ENCODE measurements around the gene WWP2. TPM values are rescaled to one million over a fixed set of nuclear protein-coding genes. Genes with fewer than 3 reads are reported as not detected.
A peak's percentile ranks its signal among the peaks of the same experiment; 100 is the strongest.

Gene WWP2
- polyA plus RNA-seq, 3 donors = 29.6 to 54.4 (median 46.0) TPM

DNA sequence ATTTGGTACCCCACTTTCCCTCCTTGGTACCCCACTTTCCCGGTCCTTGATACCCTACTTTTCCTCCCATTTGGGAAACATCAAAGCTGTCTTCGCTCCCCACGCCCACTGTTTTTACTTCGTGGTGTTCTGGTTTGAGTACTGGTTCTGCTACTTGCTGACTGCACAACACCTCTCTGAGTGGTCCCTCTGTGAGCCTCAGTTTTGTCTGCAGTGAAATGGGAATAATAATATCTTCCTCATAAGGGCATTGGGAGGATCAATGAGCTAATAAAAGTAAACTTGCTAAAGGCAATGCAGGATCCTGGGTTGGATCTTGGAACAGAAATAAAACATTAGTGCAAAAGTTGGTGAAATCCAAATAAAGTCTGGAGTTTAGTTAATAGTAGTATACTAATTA, 119.0 kb downstream of the WWP2 start:
- no peaks in the 10 kb centered on the region for H3K4me1 ChIP-seq (ENCODE audit: control insufficient read depth in 1 of 2, insufficient read depth in 2 of 2, low read length in 2 of 2)
- peak overlapping the region in 1 of 7 donors; percentile 50 for H3K27ac Mint-ChIP-seq
- TF ChIP-seq, protein P1, sequence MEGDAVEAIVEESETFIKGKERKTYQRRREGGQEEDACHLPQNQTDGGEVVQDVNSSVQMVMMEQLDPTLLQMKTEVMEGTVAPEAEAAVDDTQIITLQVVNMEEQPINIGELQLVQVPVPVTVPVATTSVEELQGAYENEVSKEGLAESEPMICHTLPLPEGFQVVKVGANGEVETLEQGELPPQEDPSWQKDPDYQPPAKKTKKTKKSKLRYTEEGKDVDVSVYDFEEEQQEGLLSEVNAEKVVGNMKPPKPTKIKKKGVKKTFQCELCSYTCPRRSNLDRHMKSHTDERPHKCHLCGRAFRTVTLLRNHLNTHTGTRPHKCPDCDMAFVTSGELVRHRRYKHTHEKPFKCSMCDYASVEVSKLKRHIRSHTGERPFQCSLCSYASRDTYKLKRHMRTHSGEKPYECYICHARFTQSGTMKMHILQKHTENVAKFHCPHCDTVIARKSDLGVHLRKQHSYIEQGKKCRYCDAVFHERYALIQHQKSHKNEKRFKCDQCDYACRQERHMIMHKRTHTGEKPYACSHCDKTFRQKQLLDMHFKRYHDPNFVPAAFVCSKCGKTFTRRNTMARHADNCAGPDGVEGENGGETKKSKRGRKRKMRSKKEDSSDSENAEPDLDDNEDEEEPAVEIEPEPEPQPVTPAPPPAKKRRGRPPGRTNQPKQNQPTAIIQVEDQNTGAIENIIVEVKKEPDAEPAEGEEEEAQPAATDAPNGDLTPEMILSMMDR (IDR thresholded peaks at IDR 0.05) = no peak
- H3K9me3 Mint-ChIP-seq = peaks cover 0 to 9% (median 4%) of the 10 kb centered on the region in 7 donors
- H3K4me1 Mint-ChIP-seq = no peaks in the 10 kb centered on the region
- no peak overlapping the region for H2AFZ ChIP-seq (ENCODE audit: insufficient read depth, low read depth, low read length, poor library complexity, severe bottlenecking)
- H3K27ac ChIP-seq (ENCODE audit: low read depth in 1 of 2, low read length in 2 of 2) = no peak overlapping the region
- peaks cover 3 to 5% of the 10 kb centered on the region in 2 donors for H3K9me3 ChIP-seq (replicated peaks in 1 of 2; ENCODE audit: control insufficient read depth in 1 of 2, insufficient read depth in 1 of 2, low read length in 2 of 2)
- H4K20me1 ChIP-seq (ENCODE audit: insufficient read depth, low read length) = peaks cover 73% of the 10 kb centered on the region
- H3K36me3 Mint-ChIP-seq = peaks cover 71 to 79% of the 10 kb centered on the region in 2 donors
- H3K36me3 ChIP-seq (replicated peaks in 1 of 2; ENCODE audit: control insufficient read depth in 1 of 2, insufficient read depth in 2 of 2, low read length in 2 of 2) = peaks cover 62 to 82% of the 10 kb centered on the region in 2 donors
- H3K27me3 ChIP-seq (ENCODE audit: control insufficient read depth in 2 of 2, insufficient read depth in 2 of 2, low read length in 2 of 2) = no peaks in the 10 kb centered on the region
- H3K4me2 ChIP-seq (replicated peaks; ENCODE audit: extremely low read depth, low read length, poor library complexity, severe bottlenecking) = no peak overlapping the region
- intact Hi-C loops (cut with micrococcal nuclease) = no loop called here
- no peak overlapping the region for H3K4me3 ChIP-seq (replicated peaks in 1 of 3; ENCODE audit: low read depth in 2 of 3, low read length in 3 of 3)
- H3K79me2 ChIP-seq (ENCODE audit: insufficient read depth, low read length) = peaks cover 5% of the 10 kb centered on the region
- H3K27me3 Mint-ChIP-seq (ENCODE audit: low read depth in 3 of 3) = no peaks in the 10 kb centered on the region
- H3K9ac ChIP-seq (ENCODE audit: insufficient read depth, low read length, poor library complexity, severe bottlenecking) = no peak overlapping the region
- H3K4me3 Mint-ChIP-seq = no peak overlapping the region
- no CpG with 5 or more reads among the region's 4 CpGs for WGBS (ENCODE audit: insufficient coverage)
- no peak for DNase-seq

DNA sequence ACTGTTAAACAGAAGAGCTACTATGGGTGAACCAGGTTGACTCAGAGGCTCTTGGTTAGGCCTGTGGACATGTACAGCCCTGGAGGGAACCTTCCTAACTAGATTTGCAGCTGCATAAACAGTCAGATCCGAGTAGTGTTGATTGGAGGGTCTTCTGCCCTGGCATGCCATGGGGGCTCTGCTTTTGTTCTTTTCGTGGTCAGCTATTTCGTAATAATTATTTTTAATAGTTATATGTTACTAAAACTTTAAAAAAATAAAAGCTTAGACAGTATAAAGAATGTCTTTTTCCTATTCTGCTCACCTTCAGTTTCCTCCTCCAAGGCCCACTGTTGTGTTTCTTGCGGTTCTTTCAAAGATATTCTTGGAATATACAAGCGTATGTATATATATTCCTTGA, 121.6 kb downstream of the WWP2 start:
- no CpG with 5 or more reads among the region's 5 CpGs for WGBS (ENCODE audit: insufficient coverage)
- peaks cover 72% of the 10 kb centered on the region for H4K20me1 ChIP-seq (ENCODE audit: insufficient read depth, low read length)
- no peak overlapping the region for H3K4me2 ChIP-seq (replicated peaks; ENCODE audit: extremely low read depth, low read length, poor library complexity, severe bottlenecking)
- H3K9ac ChIP-seq (ENCODE audit: insufficient read depth, low read length, poor library complexity, severe bottlenecking) = no peak overlapping the region
- H3K9me3 ChIP-seq (replicated peaks in 1 of 2; ENCODE audit: control insufficient read depth in 1 of 2, insufficient read depth in 1 of 2, low read length in 2 of 2) = no peaks in the 10 kb centered on the region
- H3K4me1 Mint-ChIP-seq = no peaks in the 10 kb centered on the region
- H3K36me3 ChIP-seq (replicated peaks in 1 of 2; ENCODE audit: control insufficient read depth in 1 of 2, insufficient read depth in 2 of 2, low read length in 2 of 2) = peaks cover 58 to 77% of the 10 kb centered on the region in 2 donors
- TF ChIP-seq, protein P1 (IDR thresholded peaks at IDR 0.05) = no peak
- intact Hi-C loops (cut with micrococcal nuclease) = no loop called here
- H3K4me3 ChIP-seq (replicated peaks in 1 of 3; ENCODE audit: low read depth in 2 of 3, low read length in 3 of 3) = no peak overlapping the region
- H3K36me3 Mint-ChIP-seq = peaks cover 57 to 71% of the 10 kb centered on the region in 2 donors
- no peaks in the 10 kb centered on the region for H3K27me3 Mint-ChIP-seq (ENCODE audit: low read depth in 3 of 3)
- no peaks in the 10 kb centered on the region for H3K27me3 ChIP-seq (ENCODE audit: control insufficient read depth in 2 of 2, insufficient read depth in 2 of 2, low read length in 2 of 2)
- no peak overlapping the region for H3K4me3 Mint-ChIP-seq
- H3K27ac Mint-ChIP-seq = no peak overlapping the region
- H2AFZ ChIP-seq (ENCODE audit: insufficient read depth, low read depth, low read length, poor library complexity, severe bottlenecking) = no peak overlapping the region
- H3K4me1 ChIP-seq (ENCODE audit: control insufficient read depth in 1 of 2, insufficient read depth in 2 of 2, low read length in 2 of 2) = no peaks in the 10 kb centered on the region
- H3K27ac ChIP-seq (ENCODE audit: low read depth in 1 of 2, low read length in 2 of 2) = no peak overlapping the region
- peaks cover 0 to 4% (median 0%) of the 10 kb centered on the region in 7 donors for H3K9me3 Mint-ChIP-seq
- no peak for DNase-seq
- H3K79me2 ChIP-seq (ENCODE audit: insufficient read depth, low read length) = peaks cover 7% of the 10 kb centered on the region
